ENCODE results near the gene ZNF563.

The ZNF563 gene

DNA sequence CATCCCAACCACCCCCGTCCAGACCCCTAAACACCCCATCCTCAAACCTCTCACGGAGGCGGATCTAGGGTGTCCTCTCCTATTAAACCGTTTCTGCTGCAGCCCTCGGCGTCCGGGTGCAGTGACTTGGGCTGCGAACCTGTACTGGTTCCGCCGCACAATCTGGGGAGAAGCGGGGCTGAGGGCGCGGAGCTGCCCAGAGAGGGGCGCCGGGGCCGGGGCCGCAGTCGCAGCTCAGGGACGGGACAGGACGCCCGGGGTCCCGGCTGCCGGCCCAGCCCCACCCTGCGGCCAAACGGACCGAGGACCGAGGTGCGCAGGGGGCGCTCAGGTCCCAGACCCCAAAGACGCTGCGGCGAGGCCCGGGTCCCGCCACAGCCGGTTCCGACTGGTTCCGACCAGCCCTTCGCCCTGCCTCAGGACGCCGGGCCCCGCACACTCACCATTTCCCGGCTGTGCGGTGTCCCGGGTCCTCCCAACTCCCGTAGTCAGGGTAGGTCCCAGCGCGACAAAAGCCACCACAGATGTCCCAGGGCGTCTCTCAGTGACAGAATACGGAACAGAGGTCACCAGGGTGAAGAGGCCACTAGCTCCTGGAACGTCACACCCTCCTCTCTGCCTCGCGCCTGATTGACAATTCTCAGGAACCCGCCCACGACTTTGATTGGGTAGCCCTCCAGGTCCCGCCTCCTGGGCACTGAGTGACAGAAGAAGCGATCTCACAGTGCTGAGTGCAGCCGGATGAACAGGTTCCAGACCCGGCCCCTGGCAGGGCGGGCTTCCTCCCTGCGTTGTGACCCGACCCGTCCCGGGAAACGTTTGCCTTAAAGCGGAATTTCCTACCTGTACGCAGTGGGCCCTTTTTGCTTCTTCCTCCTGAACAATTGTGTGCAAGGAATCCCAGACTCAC, 38.9 kb downstream of the ZNF563 start, which contains the start of gene ZNF44:
TSS of gene ZNF44 (minus strand) at position 635 of the 910 bp plus-strand sequence. CDS start at position 446, 189 bp downstream.
- peak; percentile 97 for DNase-seq

DNA sequence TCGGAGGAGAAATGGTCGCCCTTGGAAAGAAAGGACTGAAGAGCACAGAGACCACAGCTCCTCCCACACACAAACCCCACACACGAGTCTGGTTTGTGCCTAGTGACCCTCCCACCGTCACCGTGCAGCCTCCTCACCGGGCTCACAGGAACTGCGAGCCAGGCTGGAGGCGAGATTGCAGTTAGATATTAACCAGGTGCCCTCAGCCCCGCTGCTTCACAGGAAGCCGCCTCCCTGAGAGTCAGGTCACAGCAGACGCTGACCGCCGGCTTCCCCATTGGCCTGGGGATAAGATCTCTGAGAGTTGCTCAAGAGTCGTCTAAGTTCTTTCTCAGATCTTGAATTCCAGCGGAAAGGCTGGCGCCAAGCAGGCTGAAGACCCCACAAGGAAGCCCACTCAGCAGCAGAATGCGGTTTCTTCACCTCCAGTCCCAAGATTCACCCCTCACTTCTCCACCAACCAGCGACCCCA, 39.6 kb downstream of the ZNF563 start:
- peak; percentile 90 for DNase-seq

DNA sequence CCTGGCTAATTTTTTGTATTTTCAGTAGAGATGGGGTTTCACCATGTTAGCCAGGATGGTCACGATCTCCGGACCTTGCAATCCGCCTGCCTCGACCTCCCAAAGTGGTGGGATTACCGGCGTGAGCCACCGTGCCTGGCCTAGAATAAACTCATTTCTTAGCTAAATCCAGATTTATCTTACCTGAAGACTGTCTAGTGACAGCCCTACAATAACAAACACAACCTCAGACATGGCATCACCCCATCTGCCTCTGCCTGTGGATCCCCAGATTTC, 43.7 kb downstream of the ZNF563 start:
- DNase-seq, result no peak

DNA sequence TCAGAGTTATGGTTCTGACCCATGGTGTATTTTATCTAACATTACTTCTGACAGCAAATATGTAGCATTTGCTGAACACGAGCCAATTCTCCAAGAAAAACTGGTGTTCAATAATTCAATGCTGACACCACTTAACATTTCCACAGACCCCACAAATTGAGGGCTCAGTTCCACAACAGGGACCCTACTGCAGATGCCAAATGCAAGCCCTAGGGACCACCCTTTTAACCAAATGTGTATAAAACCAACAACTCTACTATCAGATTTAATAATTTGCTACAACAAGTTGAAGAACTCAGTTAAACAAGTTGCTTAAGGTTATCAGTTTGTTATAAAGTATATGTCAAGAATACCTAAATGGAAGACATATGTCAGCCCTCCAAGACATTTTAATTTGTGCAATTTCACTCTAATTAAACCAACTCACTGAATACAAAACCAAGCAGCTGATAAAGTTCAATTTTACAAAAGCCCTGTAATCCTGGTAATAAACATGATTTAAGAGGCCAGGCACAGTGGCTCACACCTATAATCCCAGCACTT, 45.4 kb downstream of the ZNF563 start:
- no peak for DNase-seq

DNA sequence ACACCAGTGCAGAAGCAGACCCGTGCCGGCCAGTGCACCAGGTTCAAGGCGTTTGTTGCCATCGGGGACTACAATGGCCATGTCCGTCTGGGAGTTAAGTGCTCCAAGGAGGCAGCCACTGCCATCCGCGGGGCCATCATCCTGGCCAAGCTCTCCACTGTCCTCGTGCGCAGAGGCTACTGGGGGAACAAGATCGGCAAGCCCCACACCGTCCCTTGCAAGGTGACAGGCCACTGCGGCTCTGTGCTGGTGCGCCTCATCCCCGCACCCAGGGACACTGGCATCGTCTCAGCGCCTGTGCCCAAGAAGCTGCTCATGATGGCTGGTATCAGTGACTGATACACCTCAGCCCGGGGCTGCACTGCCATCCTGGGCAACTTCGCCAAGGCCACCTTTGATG, 48.8 kb downstream of the ZNF563 start:
- DNase-seq, result no peak

DNA sequence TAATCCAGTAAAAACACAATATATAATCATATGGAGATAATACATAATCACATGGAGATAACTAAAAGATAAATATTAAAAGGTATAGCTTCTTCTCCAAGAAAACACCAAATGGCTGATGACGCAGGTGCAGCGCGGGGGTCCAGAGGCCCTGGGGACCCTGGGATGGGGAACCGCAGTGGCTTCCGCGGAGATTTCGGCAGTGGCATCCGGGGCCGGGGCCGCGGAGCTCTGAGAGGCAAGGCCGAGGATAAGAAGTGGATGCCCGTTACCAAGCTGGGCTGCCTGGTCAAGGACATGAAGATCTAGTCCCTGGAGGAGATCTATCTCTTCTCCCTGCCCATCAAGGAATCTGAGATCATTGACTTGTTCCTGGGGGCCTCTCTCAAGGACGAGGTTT, 49.2 kb downstream of the ZNF563 start:
- no peak for DNase-seq

DNA sequence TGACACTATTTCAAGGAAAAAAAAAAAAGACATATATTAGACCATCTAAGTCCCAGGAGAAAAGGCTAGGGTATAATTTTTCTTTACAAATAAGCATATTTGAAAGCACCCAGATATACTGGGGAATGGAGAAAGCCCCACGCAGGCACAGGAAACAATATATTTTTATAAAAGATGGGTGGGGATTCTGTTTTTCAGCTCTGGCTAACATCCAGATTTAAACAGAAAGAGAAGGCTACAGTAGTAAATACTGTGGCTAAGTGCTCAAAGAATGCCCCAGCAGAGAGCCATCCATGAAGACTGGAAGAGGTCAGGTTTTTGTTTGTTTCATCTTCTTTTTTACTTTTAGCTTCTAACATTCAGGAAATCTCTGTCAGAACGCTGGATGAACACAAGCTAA, 54.7 kb downstream of the ZNF563 start:
- no peak for DNase-seq

DNA sequence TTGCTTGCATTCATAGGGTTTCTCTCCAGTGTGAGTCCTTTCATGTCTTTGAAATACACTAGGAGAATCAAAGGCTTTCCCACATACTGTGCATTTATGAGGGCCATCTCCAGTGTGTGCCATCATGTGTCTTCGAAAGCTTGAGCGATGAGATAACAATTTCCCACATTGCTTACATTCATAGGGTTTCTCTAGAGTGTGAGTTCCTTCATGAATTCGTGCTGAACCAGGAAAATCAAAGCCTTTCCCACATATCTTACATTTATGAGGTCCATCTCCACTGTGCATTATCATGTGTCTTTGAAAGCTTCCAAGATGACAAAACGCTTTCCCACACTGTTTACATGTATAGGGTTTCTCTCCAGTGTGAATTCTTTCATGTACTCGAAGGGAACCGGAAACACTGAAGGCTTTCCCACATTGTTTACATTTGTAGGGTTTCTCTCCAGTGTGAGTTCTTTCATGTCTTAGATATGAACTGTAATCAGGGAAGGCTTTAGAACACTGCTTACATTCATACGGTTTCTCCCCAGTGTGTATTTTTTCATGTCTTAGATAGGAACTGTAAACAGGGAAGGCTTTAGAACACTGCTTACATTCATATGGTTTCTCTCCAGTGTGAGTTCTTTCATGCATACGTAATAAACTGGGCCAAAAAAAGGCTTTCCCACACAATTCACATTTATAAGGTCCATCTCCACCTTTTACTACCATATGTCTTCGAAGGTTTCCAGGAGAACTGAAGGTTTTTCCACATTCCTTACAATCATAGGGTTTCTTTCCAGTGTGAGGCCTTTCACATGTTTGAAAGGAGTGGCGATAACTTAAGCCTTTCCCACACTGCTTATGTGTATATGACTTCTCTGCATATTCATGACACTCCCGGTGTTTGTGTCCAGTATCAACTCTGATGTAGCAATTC, 60.2 kb downstream of the ZNF563 start:
- no peak for DNase-seq

DNA sequence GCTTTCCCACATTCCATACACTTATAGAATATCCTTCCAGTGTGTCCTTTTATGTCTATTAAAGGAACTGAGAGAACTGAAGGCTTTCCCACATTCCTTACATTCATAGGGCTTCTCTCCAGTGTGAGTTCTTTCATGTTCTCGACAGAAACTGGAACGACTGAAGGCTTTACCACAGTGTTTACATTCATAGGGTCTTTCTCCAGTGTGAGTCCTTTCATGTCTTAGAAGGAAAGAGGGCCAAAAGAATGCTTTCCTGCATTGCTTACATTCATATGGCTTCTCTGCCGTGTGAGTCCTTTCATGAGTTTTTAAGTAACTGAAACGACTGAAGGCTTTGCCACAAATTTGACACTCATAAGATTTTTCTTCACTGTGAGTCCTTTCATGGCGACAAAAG, 61.0 kb downstream of the ZNF563 start:
- no peak for DNase-seq

DNA sequence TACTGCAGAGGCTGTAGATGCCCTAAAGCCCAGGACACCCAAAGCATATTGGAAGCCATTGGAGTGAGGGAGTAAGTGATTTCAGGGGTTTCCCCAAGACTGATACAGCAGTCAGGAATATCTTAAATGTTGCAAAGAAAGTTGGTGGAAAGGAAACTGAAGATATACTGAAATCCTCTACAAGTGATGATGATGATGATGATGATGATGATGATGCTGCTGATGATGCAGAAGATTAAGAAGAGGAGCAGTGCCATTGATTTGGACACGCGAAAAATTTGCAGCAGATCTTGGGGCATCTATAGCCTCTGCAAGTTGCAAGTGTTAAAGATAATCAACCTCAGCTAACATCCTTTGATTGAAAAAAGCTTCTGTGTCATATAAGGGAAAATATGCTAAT, 62.6 kb downstream of the ZNF563 start:
- DNase-seq, result no peak

Data from GF-D8 (cell line).